HEK293 (cell line): ENCODE results near the gene EYA2.

ENCODE experiments used
- CTCF ChIP-seq: fragments of 450-650 bp; formaldehyde crosslinking; IDR thresholded peaks from 2 replicates; pipeline ENCODE4 v1.5.1; 2016; ENCODE audit warnings: missing biosample characterization, missing genetic modification characterization
- ZNF302 ChIP-seq: fragments of 450-650 bp; formaldehyde crosslinking; IDR thresholded peaks from 2 replicates; pipeline ENCODE4 v1.5.1; 2016; ENCODE audit warnings: missing biosample characterization, missing genetic modification characterization, low read depth

GRCh38 chr20:47118641-47119040 is 224.0 kb downstream of the EYA2 start:
- no peak for TF ChIP-seq CTCF (tag by site-specific recombination)
- TF ChIP-seq ZNF302 (tag by site-specific recombination), result no peak
